ENCODE results near the gene SPINT3. TPM values are rescaled to one million over a fixed set of nuclear protein-coding genes. Genes with fewer than 3 reads are reported as not detected.

The SPINT3 gene
- total RNA-seq, 4 donors from 2014 or later = not detected

DNA sequence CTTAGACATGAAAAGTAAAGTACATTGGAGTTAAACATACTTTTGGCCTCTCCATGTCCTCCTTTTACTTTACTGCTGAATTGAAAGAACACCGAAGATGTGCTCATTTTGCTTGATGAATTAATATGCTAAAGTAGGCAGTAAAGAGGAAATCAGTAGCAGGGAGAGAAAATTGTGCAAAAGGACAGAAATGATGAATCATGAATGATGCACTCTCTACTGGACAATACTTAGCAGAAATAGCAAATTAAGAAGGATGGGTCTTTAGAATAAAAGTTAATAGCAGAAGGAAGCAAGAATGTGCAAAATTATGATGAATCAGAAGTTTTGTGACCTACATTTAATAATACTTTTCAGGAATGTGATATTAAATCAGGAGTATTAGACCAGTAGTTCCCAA lies 8.4 kb upstream of the SPINT3 start:
- Histone ChIP-seq H3K36me3 (no peaks in the 10 kb centered on the region), H3K27ac (no peak overlapping the region), H3K9me3 (no peaks in the 10 kb centered on the region), H3K27me3 (no peaks in the 10 kb centered on the region), H3K4me1 (no peaks in the 10 kb centered on the region), H3K4me3 (no peak overlapping the region)
- in situ Hi-C loops (cut with MboI; ENCODE audit: low sequenced_read_pairs in 4 of 4) (loop anchor here in 1 of 4 donors (25.0 kb wide), 1 partner anchor 938 kb away; no protein-coding TSS in a partner anchor), intact Hi-C loops (cut with DNase I; ENCODE audit: low total_unique reads) (no loop called here)
- ATAC-seq (no peak), DNase-seq (no peak)
- TF ChIP-seq POLR2A (IDR thresholded peaks at IDR 0.05) (no peak), CTCF (IDR thresholded peaks at IDR 0.05 in 4 of 5, conservative IDR thresholded peaks at IDR 0.05 in 1 of 5) (no peak)

DNA sequence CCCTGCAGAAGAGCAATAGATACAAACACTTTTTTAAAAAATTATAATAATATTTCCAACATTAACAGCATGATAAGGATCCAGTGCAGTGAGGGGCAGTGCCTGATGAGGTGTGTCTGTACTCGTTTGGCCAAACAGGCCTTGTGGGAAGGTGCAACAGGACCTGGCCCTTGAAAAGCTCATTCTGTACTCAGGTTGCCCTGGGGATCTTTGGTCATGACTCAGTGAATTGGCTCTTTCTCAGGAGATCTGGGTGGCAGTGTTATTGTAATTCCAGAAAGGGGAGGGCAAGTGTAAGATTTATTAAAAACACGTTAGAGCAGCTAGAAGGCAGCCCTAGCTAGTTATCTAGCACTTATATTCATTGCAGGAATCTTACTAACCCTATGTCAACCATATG lies 2.9 kb upstream of the SPINT3 start:
- Histone ChIP-seq H3K4me3 (no peak overlapping the region), H3K27ac (no peak overlapping the region), H3K27me3 (no peaks in the 10 kb centered on the region), H3K36me3 (no peaks in the 10 kb centered on the region), H3K4me1 (no peaks in the 10 kb centered on the region), H3K9me3 (no peaks in the 10 kb centered on the region)
- TF ChIP-seq POLR2A (IDR thresholded peaks at IDR 0.05) (no peak), CTCF (IDR thresholded peaks at IDR 0.05 in 4 of 5, conservative IDR thresholded peaks at IDR 0.05 in 1 of 5) (no peak)
- no peak for ATAC-seq
- intact Hi-C loops (cut with DNase I; ENCODE audit: low total_unique reads) (no loop called here), in situ Hi-C loops (cut with MboI; ENCODE audit: low sequenced_read_pairs in 4 of 4) (loop anchor here in 1 of 4 donors (25.0 kb wide), 1 partner anchor 944 kb away; no protein-coding TSS in a partner anchor)
- DNase-seq = no peak

GRCh38 chr20:45510242-45510862 lies 5.1 kb downstream of the SPINT3 start:
- in situ Hi-C loops (cut with MboI; ENCODE audit: low sequenced_read_pairs in 4 of 4) (loop anchor here in 1 of 4 donors (25.0 kb wide), 1 partner anchor 952 kb away; no protein-coding TSS in a partner anchor), intact Hi-C loops (cut with DNase I; ENCODE audit: low total_unique reads) (no loop called here)
- H3K9me3 ChIP-seq = no peaks in the 10 kb centered on the region
- DNase-seq (no peak), ATAC-seq (no peak)
- H3K4me1 ChIP-seq = no peaks in the 10 kb centered on the region
- TF ChIP-seq POLR2A (IDR thresholded peaks at IDR 0.05) (no peak), CTCF (IDR thresholded peaks at IDR 0.05 in 4 of 5, conservative IDR thresholded peaks at IDR 0.05 in 1 of 5) (no peak)
- no peak overlapping the region for H3K4me3 ChIP-seq
- no peaks in the 10 kb centered on the region for H3K36me3 ChIP-seq
- H3K27ac ChIP-seq = no peak overlapping the region
- H3K27me3 ChIP-seq = no peaks in the 10 kb centered on the region

GRCh38 chr20:45509091-45509490 lies 6.3 kb downstream of the SPINT3 start:
- no peak for TF ChIP-seq POLR2A (IDR thresholded peaks at IDR 0.05)
- no peak for TF ChIP-seq CTCF (IDR thresholded peaks at IDR 0.05 in 4 of 5, conservative IDR thresholded peaks at IDR 0.05 in 1 of 5)

More at GRCh38 chr20:45509091-45509490, 6.3 kb downstream of the SPINT3 start:
- ATAC-seq (no peak), DNase-seq (no peak)
- intact Hi-C loops (cut with DNase I; ENCODE audit: low total_unique reads) = no loop called here
- in situ Hi-C loops (cut with MboI; ENCODE audit: low sequenced_read_pairs in 4 of 4) = loop anchor here in 1 of 4 donors (25.0 kb wide), 1 partner anchor 953 kb away; no protein-coding TSS in a partner anchor
- H3K27ac ChIP-seq = no peak overlapping the region
- H3K4me3 ChIP-seq = no peak overlapping the region
- no peaks in the 10 kb centered on the region for H3K4me1 ChIP-seq
- no peaks in the 10 kb centered on the region for H3K9me3 ChIP-seq
- no peaks in the 10 kb centered on the region for H3K36me3 ChIP-seq
- H3K27me3 ChIP-seq = no peaks in the 10 kb centered on the region

All from gastrocnemius medialis (tissue), 4 donors.